ENCODE results near the gene SLC6A15. TPM values are rescaled to one million over a fixed set of nuclear protein-coding genes. Genes with fewer than 3 reads are reported as not detected.

Gene SLC6A15
- total and polyA plus RNA-seq, 2 of the 13 experiments (the other 11 are each of a cell fraction or from before 2014, with no cell fraction given) = not detected

DNA sequence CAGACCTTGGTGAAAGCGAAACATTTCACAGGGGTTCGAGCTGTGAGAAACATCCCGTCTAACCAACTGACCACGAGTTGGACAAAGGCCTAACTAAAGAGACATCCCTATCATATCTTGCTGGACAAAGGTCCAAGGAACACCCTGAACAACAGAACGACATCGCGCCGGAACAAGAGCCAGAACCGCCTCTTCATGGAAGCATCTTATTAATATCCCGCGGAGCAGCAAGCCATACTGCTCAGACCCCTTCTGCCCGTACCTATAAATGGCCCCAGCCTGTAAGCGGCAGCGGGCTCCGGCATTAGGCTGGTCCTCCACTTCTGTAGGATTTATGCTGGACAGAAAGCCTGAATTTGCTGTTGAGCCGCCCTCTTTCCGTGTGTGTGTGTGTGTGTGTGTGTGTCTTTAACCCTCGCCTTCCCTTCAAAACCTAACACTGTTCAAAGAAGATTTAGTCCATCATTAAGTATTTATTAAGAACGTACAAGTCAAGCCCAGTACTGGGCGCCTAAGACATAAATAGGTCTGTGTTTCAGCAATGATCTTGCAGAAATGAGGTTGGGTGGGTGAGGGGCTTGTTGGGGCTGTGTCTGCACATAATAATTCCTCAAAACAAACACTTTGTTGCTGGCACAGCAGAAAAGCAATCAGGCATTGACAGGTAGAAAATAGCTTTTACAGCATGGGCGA, 1.9 kb downstream of the SLC6A15 start:
- Histone ChIP-seq H3K79me2 (ENCODE audit: insufficient read depth, low read length) (no peaks in the 10 kb centered on the region), H4K20me1 (ENCODE audit: insufficient read depth, low read length) (no peaks in the 10 kb centered on the region), H3K36me3 (replicated peaks in 1 of 2; ENCODE audit: control insufficient read depth in 1 of 2, insufficient read depth in 2 of 2, low read length in 2 of 2) (no peaks in the 10 kb centered on the region), H2AFZ (ENCODE audit: low read length) (no peak overlapping the region), H3K4me1 (ENCODE audit: insufficient read depth, low read length) (0 out of 2 replicates have a peak, but pooled peaks cover 15% of the 10 kb centered on the region), H3K9ac (ENCODE audit: insufficient read depth, low read depth, low read length) (no peak overlapping the region), H3K4me3 (replicated peaks in 1 of 3; ENCODE audit: insufficient read depth in 1 of 3, low read depth in 2 of 3, low read length in 3 of 3) (no peak overlapping the region; a peak in 1 of 6 replicates), H3K27me3 (ENCODE audit: control insufficient read depth in 1 of 2, insufficient read depth in 2 of 2, low read length in 2 of 2) (peaks cover 1 to 19% of the 10 kb centered on the region in 2 experiments; a peak in 3 of 5 replicates), H3K27ac (ENCODE audit: extremely low read length, insufficient read depth, low read length) (no peak overlapping the region), H3K9me3 (ENCODE audit: low read length) (no peaks in the 10 kb centered on the region), H3K4me2 (ENCODE audit: low read depth, low read length) (peak overlapping the region; percentile 59)
- peak; percentile 82 for ATAC-seq
- WGBS (ENCODE audit: low lambda C conversion rate) = 3% methylated on average over 21 of the region's 21 CpGs
- TF ChIP-seq, protein P1, sequence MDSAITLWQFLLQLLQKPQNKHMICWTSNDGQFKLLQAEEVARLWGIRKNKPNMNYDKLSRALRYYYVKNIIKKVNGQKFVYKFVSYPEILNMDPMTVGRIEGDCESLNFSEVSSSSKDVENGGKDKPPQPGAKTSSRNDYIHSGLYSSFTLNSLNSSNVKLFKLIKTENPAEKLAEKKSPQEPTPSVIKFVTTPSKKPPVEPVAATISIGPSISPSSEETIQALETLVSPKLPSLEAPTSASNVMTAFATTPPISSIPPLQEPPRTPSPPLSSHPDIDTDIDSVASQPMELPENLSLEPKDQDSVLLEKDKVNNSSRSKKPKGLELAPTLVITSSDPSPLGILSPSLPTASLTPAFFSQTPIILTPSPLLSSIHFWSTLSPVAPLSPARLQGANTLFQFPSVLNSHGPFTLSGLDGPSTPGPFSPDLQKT (CRISPR knock-in tag; IDR thresholded peaks at IDR 0.05; ENCODE audit: borderline replicate concordance) = no peak
- TF ChIP-seq, protein P2, sequence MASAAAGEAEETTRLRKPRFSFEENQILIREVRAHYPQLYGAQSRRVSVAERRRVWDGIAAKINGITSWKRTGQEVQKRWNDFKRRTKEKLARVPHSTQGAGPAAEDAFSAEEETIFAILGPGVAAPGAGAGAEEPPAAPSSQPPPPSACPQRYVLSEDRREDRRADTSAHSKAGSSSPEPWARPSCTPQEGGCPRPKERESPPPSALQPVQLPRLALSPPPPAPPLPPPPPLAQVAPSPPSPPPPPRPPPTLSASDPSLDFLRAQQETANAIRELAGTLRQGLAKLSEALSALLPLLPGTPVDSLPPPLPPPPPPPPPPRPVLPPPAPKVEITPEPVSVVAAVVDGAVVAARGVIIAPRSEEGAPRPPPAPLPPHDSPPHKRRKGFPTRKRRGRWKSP (CRISPR knock-in tag; IDR thresholded peaks at IDR 0.05) = no peak
- TF ChIP-seq, protein P3, sequence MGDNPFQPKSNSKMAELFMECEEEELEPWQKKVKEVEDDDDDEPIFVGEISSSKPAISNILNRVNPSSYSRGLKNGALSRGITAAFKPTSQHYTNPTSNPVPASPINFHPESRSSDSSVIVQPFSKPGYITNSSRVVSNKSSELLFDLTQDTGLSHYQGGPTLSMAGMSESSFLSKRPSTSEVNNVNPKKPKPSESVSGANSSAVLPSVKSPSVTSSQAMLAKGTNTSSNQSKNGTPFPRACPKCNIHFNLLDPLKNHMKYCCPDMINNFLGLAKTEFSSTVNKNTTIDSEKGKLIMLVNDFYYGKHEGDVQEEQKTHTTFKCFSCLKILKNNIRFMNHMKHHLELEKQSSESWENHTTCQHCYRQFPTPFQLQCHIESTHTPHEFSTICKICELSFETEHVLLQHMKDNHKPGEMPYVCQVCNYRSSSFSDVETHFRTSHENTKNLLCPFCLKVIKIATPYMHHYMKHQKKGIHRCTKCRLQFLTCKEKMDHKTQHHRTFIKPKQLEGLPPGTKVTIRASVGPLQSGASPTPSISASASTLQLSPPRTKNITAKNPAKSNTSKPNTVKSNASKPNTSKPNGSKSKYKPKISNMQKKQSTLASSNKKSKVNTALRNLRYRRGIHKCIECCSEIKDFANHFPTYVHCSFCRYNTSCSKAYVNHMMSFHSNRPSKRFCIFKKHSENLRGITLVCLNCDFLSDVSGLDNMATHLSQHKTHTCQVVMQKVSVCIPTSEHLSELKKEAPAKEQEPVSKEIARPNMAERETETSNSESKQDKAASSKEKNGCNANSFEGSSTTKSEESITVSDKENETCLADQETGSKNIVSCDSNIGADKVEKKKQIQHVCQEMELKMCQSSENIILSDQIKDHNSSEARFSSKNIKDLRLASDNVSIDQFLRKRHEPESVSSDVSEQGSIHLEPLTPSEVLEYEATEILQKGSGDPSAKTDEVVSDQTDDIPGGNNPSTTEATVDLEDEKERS (CRISPR knock-in tag; IDR thresholded peaks at IDR 0.05) = no peak
- no peak for FAIRE-seq
- intact Hi-C loops (cut with micrococcal nuclease; ENCODE audit: unreplicated experiment) = no loop called here
- ChIA-PET CTCF (ENCODE audit: low intra/inter-chr PET ratio, low total read pairs) (no interaction called here), POLR2A (no interaction called here)
- DNase-seq (ENCODE audit: low spot score) = no peak
- no TSS peak for BruUV-seq (replicated peaks)
- in situ Hi-C loops (cut with HindIII; ENCODE audit: extremely low pct_ligation_motif_present, low pct_unique_long_range_greater_than_20kb) = no loop called here
